LoVo (cell line): Measurements from ENCODE around the gene GGNBP2.
A peak's percentile ranks its signal among the peaks of the same experiment; 100 is the strongest.
"Not testable (repeated sequence)": the region's sequence is repeated elsewhere in the genome, so short reads cannot be mapped to it uniquely, and the experiment has no call there.

ENCODE experiments used
- DNase-seq: peaks from one replicate; pipeline ENCODE4 v3.0.0-alpha.2; 2016; ENCODE audit warnings: low spot score

The GGNBP2 gene

GRCh38 chr17:36544307-36545076, at the start of gene GGNBP2:
Gene GGNBP2, plus strand, starts transcription at chr17:36544919. Its CDS starts 806 bp downstream, at chr17:36545725.
- DNase-seq, result peak; percentile 92

GRCh38 chr17:36495076-36495578, 49.6 kb upstream of the GGNBP2 start:
- DNase-seq, result no peak

- DNase-seq, result no peak
These were observed 48.5 kb upstream of the GGNBP2 start for GRCh38 chr17:36496018-36496789.

- no peak for DNase-seq
These were observed 46.6 kb upstream of the GGNBP2 start for GRCh38 chr17:36498155-36498554.

GRCh38 chr17:36498560-36499300, 46.0 kb upstream of the GGNBP2 start:
- DNase-seq, result no peak

- DNase-seq, result no peak
These were observed 43.9 kb upstream of the GGNBP2 start for GRCh38 chr17:36500745-36501225.

- DNase-seq, result no peak
These were observed 43.4 kb upstream of the GGNBP2 start for GRCh38 chr17:36501351-36501750.

GRCh38 chr17:36501963-36502362, 42.8 kb upstream of the GGNBP2 start:
- DNase-seq, result no peak

- DNase-seq, result no peak
These were observed 41.1 kb upstream of the GGNBP2 start for GRCh38 chr17:36503456-36504155.

GRCh38 chr17:36504156-36504545, 40.6 kb upstream of the GGNBP2 start:
- no peak for DNase-seq

- DNase-seq, result no peak
These were observed 39.5 kb upstream of the GGNBP2 start for GRCh38 chr17:36505171-36505570.

GRCh38 chr17:36506249-36506826, 38.4 kb upstream of the GGNBP2 start:
- DNase-seq, result no peak

- DNase-seq, result no peak
These were observed 37.9 kb upstream of the GGNBP2 start for GRCh38 chr17:36506831-36507230.

- DNase-seq, result no peak
These were observed 37.5 kb upstream of the GGNBP2 start for GRCh38 chr17:36507266-36507665.

- DNase-seq, result not testable (repeated sequence)
These were observed 36.3 kb upstream of the GGNBP2 start for GRCh38 chr17:36508439-36508838.

GRCh38 chr17:36509272-36509985, 35.3 kb upstream of the GGNBP2 start:
- no peak for DNase-seq

GRCh38 chr17:36510636-36511035, 34.1 kb upstream of the GGNBP2 start:
- DNase-seq, result no peak

- DNase-seq, result no peak
These were observed 33.5 kb upstream of the GGNBP2 start for GRCh38 chr17:36511216-36511615.

- no peak for DNase-seq
These were observed 32.1 kb upstream of the GGNBP2 start for GRCh38 chr17:36512641-36513040.

- DNase-seq, result no peak
These were observed 29.9 kb upstream of the GGNBP2 start for GRCh38 chr17:36514856-36515255.

GRCh38 chr17:36515837-36516236, 28.9 kb upstream of the GGNBP2 start:
- DNase-seq, result no peak
